ENCODE measurements around the gene VAX1. TPM values are rescaled to one million over a fixed set of nuclear protein-coding genes. Genes with fewer than 3 reads are reported as not detected.
A peak's percentile ranks its signal among the peaks of the same experiment; 100 is the strongest.

The VAX1 gene
- total and polyA plus RNA-seq, 10 donors = not detected

GRCh38 chr10:117139581-117140524 lies 1.8 kb upstream of the VAX1 start:
- Histone ChIP-seq H3K27me3 (replicated peaks in 1 of 7) (peaks cover 8 to 99% (median 75%) of the 10 kb centered on the region in 7 donors), H3K4me1 (peaks cover 8 to 38% (median 18%) of the 10 kb centered on the region in 6 donors), H3K9me3 (peaks cover 0 to 8% (median 5%) of the 10 kb centered on the region in 8 donors), H3K27ac (no peak overlapping the region), H3K4me3 (no peak overlapping the region), H3K36me3 (no peaks in the 10 kb centered on the region)
- 5 to 13% (median 11%) methylated on average over 24 to 66 of the region's 72 CpGs for WGBS, 5 donors
- no peak for DNase-seq
- TF ChIP-seq POLR2A (IDR thresholded peaks at IDR 0.05) = no peak
- TF ChIP-seq CTCF (IDR thresholded peaks at IDR 0.05 in 8 of 11, conservative IDR thresholded peaks at IDR 0.05 in 3 of 11) = no peak
- no peak for TF ChIP-seq POLR2AphosphoS5 (IDR thresholded peaks at IDR 0.05)
- intact Hi-C loops (cut with DNase I; ENCODE audit: low total_unique reads) = no loop called here

GRCh38 chr10:117138838-117139580 lies 939 bp upstream of the VAX1 start:
- H3K4me3 ChIP-seq = no peak overlapping the region
- peaks cover 8 to 45% (median 24%) of the 10 kb centered on the region in 6 donors for H3K4me1 ChIP-seq
- no peak overlapping the region for H3K27ac ChIP-seq
- intact Hi-C loops (cut with DNase I; ENCODE audit: low total_unique reads) = no loop called here
- H3K27me3 ChIP-seq (replicated peaks in 1 of 7) = peaks cover 8 to 100% (median 81%) of the 10 kb centered on the region in 7 donors
- TF ChIP-seq POLR2A (IDR thresholded peaks at IDR 0.05) = no peak
- no peak for TF ChIP-seq POLR2AphosphoS5 (IDR thresholded peaks at IDR 0.05)
- no peak for TF ChIP-seq CTCF (IDR thresholded peaks at IDR 0.05 in 8 of 11, conservative IDR thresholded peaks at IDR 0.05 in 3 of 11)
- WGBS, 5 donors = 4 to 10% (median 7%) methylated on average over 19 of the region's 19 CpGs
- H3K9me3 ChIP-seq = no peaks in the 10 kb centered on the region
- no peak for DNase-seq
- no peaks in the 10 kb centered on the region for H3K36me3 ChIP-seq

- TF ChIP-seq CTCF (IDR thresholded peaks at IDR 0.05 in 8 of 11, conservative IDR thresholded peaks at IDR 0.05 in 3 of 11) = no peak
- no peak for TF ChIP-seq POLR2AphosphoS5 (IDR thresholded peaks at IDR 0.05)
- no peak for TF ChIP-seq POLR2A (IDR thresholded peaks at IDR 0.05)
- DNase-seq = no peak
- Histone ChIP-seq H3K9me3 (no peaks in the 10 kb centered on the region), H3K27ac (no peak overlapping the region), H3K4me1 (peaks cover 8 to 63% (median 41%) of the 10 kb centered on the region in 6 donors), H3K36me3 (no peaks in the 10 kb centered on the region), H3K4me3 (peak overlapping the region in 7 of 8 donors; percentile 22 to 58 (median 27)), H3K27me3 (replicated peaks in 1 of 7) (peaks cover 8 to 100% (median 98%) of the 10 kb centered on the region in 7 donors)
- intact Hi-C loops (cut with DNase I; ENCODE audit: low total_unique reads) = no loop called here
- 1 to 9% (median 3%) methylated on average over 46 to 98 of the region's 98 CpGs for WGBS, 5 donors
These were observed 799 bp downstream of the VAX1 start for GRCh38 chr10:117137031-117137910.
